HEK293 (cell line): Measurements from ENCODE around the gene GAA.
A peak's percentile ranks its signal among the peaks of the same experiment; 100 is the strongest.

Source experiments
- CTCF ChIA-PET: fragments of 350-600 bp; formaldehyde crosslinking; extraction: SDS; loops from one replicate; lab custom pipeline; 2021; ENCODE audit warnings: antibody characterized with exemption; lab: Yijun Ruan, JAX
- POLR2A ChIA-PET: fragments of 300-600 bp; formaldehyde crosslinking; extraction: SDS; loops from one replicate; lab custom pipeline; 2020; ENCODE audit warnings: antibody characterized with exemption, inconsistent platforms; lab: Yijun Ruan, JAX
- H3K27ac ChIP-seq: fragments of 200-500 bp; sonication (Bioruptor generic); 2 replicates; pipeline ENCODE4 v1.5.1; 2014; ENCODE audit warnings: low read depth, low read length, control low read depth, inconsistent platforms; ENCODE audit errors: extremely low read depth
- H3K36me3 ChIP-seq, 2 experiments: fragments of 200-500 bp in 1 of 2; sonication (Bioruptor generic) in 1 of 2; 1 replicate in 1 of 2; 2 replicates in 1 of 2; pipeline ENCODE4 v1.5.1; 2014 to 2017; ENCODE audit warnings: inconsistent platforms in 2 of 2, low read length in 2 of 2; ENCODE audit not compliant: control insufficient read depth in 2 of 2, insufficient read depth in 1 of 2
- H3K4me1 ChIP-seq: fragments of 200-500 bp; sonication (Bioruptor generic); 2 replicates; pipeline ENCODE4 v1.5.1; 2014; ENCODE audit warnings: mild to moderate bottlenecking, low read length, inconsistent platforms; ENCODE audit not compliant: control insufficient read depth, insufficient read depth
- H3K4me3 ChIP-seq: 2 replicates; pipeline ENCODE4 v1.5.1; 2011; ENCODE audit warnings: low read depth, mild to moderate bottlenecking, control low read depth, low read length, moderate library complexity
- H3K9me3 ChIP-seq: fragments of 200-500 bp; sonication (Bioruptor generic); 2 replicates; pipeline ENCODE4 v1.5.1; 2014; ENCODE audit warnings: low read depth, low read length, inconsistent platforms; ENCODE audit not compliant: control insufficient read depth, insufficient read depth
- BCL11A ChIP-seq: fragments of 450-650 bp; formaldehyde crosslinking; IDR thresholded peaks from 2 replicates; pipeline ENCODE4 v1.5.1; 2016; ENCODE audit warnings: low read depth, missing biosample characterization, missing genetic modification characterization
- CTCF ChIP-seq: fragments of 450-650 bp; formaldehyde crosslinking; IDR thresholded peaks from 2 replicates; pipeline ENCODE4 v1.5.1; 2016; ENCODE audit warnings: missing biosample characterization, missing genetic modification characterization
- KLF7 ChIP-seq: fragments of 450-650 bp; formaldehyde crosslinking; IDR thresholded peaks from 2 replicates; pipeline ENCODE4 v1.5.1; 2016; ENCODE audit warnings: missing biosample characterization, missing genetic modification characterization, borderline replicate concordance
- MEIS1 ChIP-seq: sonication (generic); formaldehyde crosslinking; IDR thresholded peaks from 2 replicates; pipeline ENCODE4 v1.8.1; 2022; ENCODE audit warnings: missing genetic modification reagents, mild to moderate bottlenecking, borderline replicate concordance
- MZF1 ChIP-seq: fragments of 450-650 bp; formaldehyde crosslinking; IDR thresholded peaks from 2 replicates; pipeline ENCODE4 v1.5.1; 2017; ENCODE audit warnings: missing biosample characterization, missing genetic modification characterization, borderline replicate concordance
- REPIN1 ChIP-seq: fragments of 450-650 bp; formaldehyde crosslinking; IDR thresholded peaks from 2 replicates; pipeline ENCODE4 v1.5.1; 2017; ENCODE audit warnings: missing biosample characterization, missing genetic modification characterization, low read depth
- TRIM28 ChIP-seq: IDR thresholded peaks from 2 replicates; pipeline ENCODE4 v1.6.1; 2011; ENCODE audit warnings: low read length, control low read depth, borderline replicate concordance
- ZBTB44 ChIP-seq: fragments of 450-650 bp; IDR thresholded peaks from 2 replicates; pipeline ENCODE4 v1.5.1; 2018; ENCODE audit warnings: missing biosample characterization, mild to moderate bottlenecking, missing genetic modification characterization
- ZBTB7A ChIP-seq: fragments of 450-650 bp; formaldehyde crosslinking; IDR thresholded peaks from 2 replicates; pipeline ENCODE4 v1.5.1; 2016; ENCODE audit warnings: low read depth, missing biosample characterization, missing genetic modification characterization
- ZEB2 ChIP-seq: fragments of 450-650 bp; formaldehyde crosslinking; IDR thresholded peaks from 2 replicates; pipeline ENCODE4 v1.5.1; 2016; ENCODE audit warnings: missing biosample characterization, missing genetic modification characterization
- ZFP37 ChIP-seq: fragments of 450-650 bp; formaldehyde crosslinking; IDR thresholded peaks from 2 replicates; pipeline ENCODE4 v1.5.1; 2016; ENCODE audit warnings: missing biosample characterization, missing genetic modification characterization
- ZFP69B ChIP-seq: fragments of 450-650 bp; formaldehyde crosslinking; IDR thresholded peaks from 2 replicates; pipeline ENCODE4 v1.5.1; 2016; ENCODE audit warnings: missing biosample characterization, missing genetic modification characterization
- ZNF133 ChIP-seq: fragments of 450-650 bp; formaldehyde crosslinking; IDR thresholded peaks from 2 replicates; pipeline ENCODE4 v1.5.1; 2016; ENCODE audit warnings: missing biosample characterization, missing genetic modification characterization
- ZNF148 ChIP-seq: fragments of 450-650 bp; formaldehyde crosslinking; IDR thresholded peaks from 2 replicates; pipeline ENCODE4 v1.5.0; 2017; ENCODE audit warnings: missing biosample characterization, missing genetic modification characterization, borderline replicate concordance
- ZNF155 ChIP-seq: fragments of 450-650 bp; formaldehyde crosslinking; IDR thresholded peaks from 2 replicates; pipeline ENCODE4 v1.5.1; 2016; ENCODE audit warnings: missing biosample characterization, missing genetic modification characterization
- ZNF157 ChIP-seq: fragments of 450-650 bp; formaldehyde crosslinking; IDR thresholded peaks from 2 replicates; pipeline ENCODE4 v1.5.1; 2016; ENCODE audit warnings: missing biosample characterization, missing genetic modification characterization
- ZNF19 ChIP-seq: fragments of 450-650 bp; formaldehyde crosslinking; IDR thresholded peaks from 2 replicates; pipeline ENCODE4; 2016; ENCODE audit warnings: missing biosample characterization, missing genetic modification characterization, low read depth
- ZNF341 ChIP-seq: fragments of 450-650 bp; formaldehyde crosslinking; IDR thresholded peaks from 2 replicates; pipeline ENCODE4; 2016; ENCODE audit warnings: low read depth, missing biosample characterization, missing genetic modification characterization
- ZNF366 ChIP-seq: fragments of 450-650 bp; formaldehyde crosslinking; conservative IDR thresholded peaks from 2 replicates; pipeline ENCODE4 v1.5.1; 2016; ENCODE audit warnings: missing biosample characterization, missing genetic modification characterization
- ZNF404 ChIP-seq: fragments of 450-650 bp; formaldehyde crosslinking; IDR thresholded peaks from 2 replicates; pipeline ENCODE4 v1.5.1; 2017; ENCODE audit warnings: missing biosample characterization, missing genetic modification characterization
- ZNF426 ChIP-seq: fragments of 450-650 bp; formaldehyde crosslinking; IDR thresholded peaks from 2 replicates; pipeline ENCODE4 v1.5.1; 2017; ENCODE audit warnings: missing biosample characterization, missing genetic modification characterization, mild to moderate bottlenecking, inconsistent platforms, moderate library complexity
- ZNF548 ChIP-seq: fragments of 450-650 bp; formaldehyde crosslinking; IDR thresholded peaks from 2 replicates; pipeline ENCODE4 v1.5.1; 2016; ENCODE audit warnings: missing biosample characterization, missing genetic modification characterization
- ZSCAN23 ChIP-seq: fragments of 450-650 bp; formaldehyde crosslinking; IDR thresholded peaks from 2 replicates; pipeline ENCODE4 v1.5.1; 2016; ENCODE audit warnings: missing biosample characterization, missing genetic modification characterization
- ZSCAN30 ChIP-seq: fragments of 450-650 bp; IDR thresholded peaks from 2 replicates; pipeline ENCODE4 v1.5.1; 2018; ENCODE audit warnings: missing biosample characterization, mild to moderate bottlenecking, missing genetic modification characterization, moderate library complexity

GAA gene

GRCh38 chr17:80095038-80095843 is 6.1 kb upstream of the GAA start:
- no peaks in the 10 kb centered on the region for H3K9me3 ChIP-seq
- CTCF ChIA-PET = interaction anchor here (0.6 to 3.4 kb wide), 2 partner anchors 8 to 12 kb away, joined by 3 to 24 read pairs; no protein-coding TSS in a partner anchor
- 0 out of 2 replicates have a peak, but pooled peaks cover 2% of the 10 kb centered on the region for H3K4me1 ChIP-seq
- H3K4me3 ChIP-seq = no peak overlapping the region
- no peak overlapping the region for H3K27ac ChIP-seq
- no peaks in the 10 kb centered on the region for H3K36me3 ChIP-seq
- TF ChIP-seq ZEB2 (tag by site-specific recombination) = no peak
- TF ChIP-seq ZNF155 (tag by site-specific recombination) = no peak
- no peak for TF ChIP-seq KLF7
- no peak for TF ChIP-seq ZSCAN30 (tag by site-specific recombination)
- TF ChIP-seq REPIN1 (tag by site-specific recombination) = no peak
- TF ChIP-seq MZF1 (tag by site-specific recombination) = no peak
- TF ChIP-seq ZBTB7A (tag by site-specific recombination) = no peak
- TF ChIP-seq, all 188 proteins: peak for 0
- POLR2A ChIA-PET = no interaction called here

- H3K27ac ChIP-seq = no peak overlapping the region
- no peaks in the 10 kb centered on the region for H3K36me3 ChIP-seq
- H3K9me3 ChIP-seq = no peaks in the 10 kb centered on the region
- TF ChIP-seq ZNF157 (tag by site-specific recombination) = no peak
- TF ChIP-seq ZNF341 = 0 out of 2 replicates have a peak, but pooled peaks have one; percentile 19
- POLR2A ChIA-PET = no interaction called here
- H3K4me1 ChIP-seq = peaks cover 6% of the 10 kb centered on the region; the same call in 1 of the 2 replicates
- CTCF ChIA-PET = interaction anchor here (0.6 kb wide), 1 partner anchor 9 kb away, joined by 3 read pairs; no protein-coding TSS in a partner anchor
- no peak overlapping the region for H3K4me3 ChIP-seq
These were observed 5.4 kb upstream of the GAA start for GRCh38 chr17:80095844-80096475.

GRCh38 chr17:80096561-80097021 is 4.8 kb upstream of the GAA start:
- Histone ChIP-seq H3K36me3 (no peaks in the 10 kb centered on the region), H3K27ac (no peak overlapping the region), H3K9me3 (no peaks in the 10 kb centered on the region), H3K4me1 (peaks cover 4% of the 10 kb centered on the region; the same call in 1 of the 2 replicates), H3K4me3 (no peak overlapping the region)
- ChIA-PET POLR2A (no interaction called here), CTCF (no interaction called here)
- no peak for TF ChIP-seq ZFP69B
- no peak for TF ChIP-seq ZNF426 (tag by site-specific recombination)
- no peak for TF ChIP-seq ZNF133
- TF ChIP-seq ZSCAN23 (tag by site-specific recombination) = no peak
- no peak for TF ChIP-seq ZFP37 (tag by site-specific recombination)
- TF ChIP-seq TRIM28 = no peak
- no peak for TF ChIP-seq CTCF (tag by site-specific recombination)
- TF ChIP-seq BCL11A (tag by site-specific recombination) = no peak
- TF ChIP-seq ZNF548 = no peak
- no peak for TF ChIP-seq MEIS1 (CRISPR knock-in tag)
- TF ChIP-seq ZNF366 = no peak
- no peak for TF ChIP-seq ZNF19 (tag by site-specific recombination)
- no peak for TF ChIP-seq ZBTB44 (tag by site-specific recombination)
- no peak for TF ChIP-seq ZNF404 (tag by site-specific recombination)
- no peak for TF ChIP-seq ZNF148 (tag by site-specific recombination)
